Hepatocyte (in vitro differentiated cells): ENCODE results near the gene PPP1R1C.

Experiments used
- EZH2 ChIP-seq: fragments of 200-600 bp; sonication (generic); IDR thresholded peaks from 2 replicates; pipeline ENCODE4 v1.6.1; 2016; ENCODE audit warnings: antibody characterized with exemption, mild to moderate bottlenecking, borderline replicate concordance
- TF ChIP-seq, protein P1 (sequence below): fragments of 200-600 bp; sonication (generic); IDR thresholded peaks from 2 replicates; pipeline ENCODE4 v1.5.1; 2016; ENCODE audit warnings: antibody characterized with exemption, mild to moderate bottlenecking; ENCODE audit not compliant: poor library complexity

DNA sequence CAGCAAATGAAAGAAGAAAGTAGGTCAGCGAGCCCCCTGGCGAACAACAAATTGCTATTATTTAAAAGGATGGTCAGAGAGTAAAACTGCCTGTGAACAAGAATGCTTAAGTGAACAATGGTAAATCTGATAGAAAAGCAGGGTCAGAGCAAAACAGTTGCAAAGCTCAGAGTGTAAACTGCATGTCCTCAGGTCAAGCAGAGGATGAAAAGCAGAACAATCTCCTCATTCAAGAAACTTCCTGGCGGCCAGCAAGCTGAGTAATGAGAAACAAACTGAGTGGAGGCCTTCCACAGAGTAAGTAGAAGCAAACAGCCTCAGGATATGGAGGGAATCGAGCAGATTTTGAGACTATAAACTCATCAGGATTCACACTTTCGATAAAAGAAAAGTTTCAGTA lies 117.9 kb downstream of the PPP1R1C start:
- TF ChIP-seq EZH2 = no peak
- TF ChIP-seq, protein P1, sequence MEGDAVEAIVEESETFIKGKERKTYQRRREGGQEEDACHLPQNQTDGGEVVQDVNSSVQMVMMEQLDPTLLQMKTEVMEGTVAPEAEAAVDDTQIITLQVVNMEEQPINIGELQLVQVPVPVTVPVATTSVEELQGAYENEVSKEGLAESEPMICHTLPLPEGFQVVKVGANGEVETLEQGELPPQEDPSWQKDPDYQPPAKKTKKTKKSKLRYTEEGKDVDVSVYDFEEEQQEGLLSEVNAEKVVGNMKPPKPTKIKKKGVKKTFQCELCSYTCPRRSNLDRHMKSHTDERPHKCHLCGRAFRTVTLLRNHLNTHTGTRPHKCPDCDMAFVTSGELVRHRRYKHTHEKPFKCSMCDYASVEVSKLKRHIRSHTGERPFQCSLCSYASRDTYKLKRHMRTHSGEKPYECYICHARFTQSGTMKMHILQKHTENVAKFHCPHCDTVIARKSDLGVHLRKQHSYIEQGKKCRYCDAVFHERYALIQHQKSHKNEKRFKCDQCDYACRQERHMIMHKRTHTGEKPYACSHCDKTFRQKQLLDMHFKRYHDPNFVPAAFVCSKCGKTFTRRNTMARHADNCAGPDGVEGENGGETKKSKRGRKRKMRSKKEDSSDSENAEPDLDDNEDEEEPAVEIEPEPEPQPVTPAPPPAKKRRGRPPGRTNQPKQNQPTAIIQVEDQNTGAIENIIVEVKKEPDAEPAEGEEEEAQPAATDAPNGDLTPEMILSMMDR = no peak
